ENCODE measurements around the gene ATP2B1. TPM values are rescaled to one million over a fixed set of nuclear protein-coding genes. Genes with fewer than 3 reads are reported as not detected.

The ATP2B1 gene
- total RNA-seq, 2 donors from 2014 or later = 14.9 to 18.5 TPM

GRCh38 chr12:89552376-89552775 is 156.3 kb downstream of the ATP2B1 start:
- Histone ChIP-seq H3K36me3 (no peaks in the 10 kb centered on the region), H3K9me3 (no peaks in the 10 kb centered on the region), H3K27me3 (no peaks in the 10 kb centered on the region), H3K4me3 (no peak overlapping the region), H3K27ac (no peak overlapping the region), H3K4me1 (no peaks in the 10 kb centered on the region)
- no peak for TF ChIP-seq CTCF (IDR thresholded peaks at IDR 0.05)
- DNase-seq (ENCODE audit: low spot score) = no peak

GRCh38 chr12:89551747-89552146 is 156.9 kb downstream of the ATP2B1 start:
- Histone ChIP-seq H3K4me1 (no peaks in the 10 kb centered on the region), H3K9me3 (no peaks in the 10 kb centered on the region), H3K27me3 (no peaks in the 10 kb centered on the region), H3K4me3 (no peak overlapping the region), H3K36me3 (no peaks in the 10 kb centered on the region), H3K27ac (no peak overlapping the region)
- no peak for TF ChIP-seq CTCF (IDR thresholded peaks at IDR 0.05)
- no peak for DNase-seq (ENCODE audit: low spot score)

DNA sequence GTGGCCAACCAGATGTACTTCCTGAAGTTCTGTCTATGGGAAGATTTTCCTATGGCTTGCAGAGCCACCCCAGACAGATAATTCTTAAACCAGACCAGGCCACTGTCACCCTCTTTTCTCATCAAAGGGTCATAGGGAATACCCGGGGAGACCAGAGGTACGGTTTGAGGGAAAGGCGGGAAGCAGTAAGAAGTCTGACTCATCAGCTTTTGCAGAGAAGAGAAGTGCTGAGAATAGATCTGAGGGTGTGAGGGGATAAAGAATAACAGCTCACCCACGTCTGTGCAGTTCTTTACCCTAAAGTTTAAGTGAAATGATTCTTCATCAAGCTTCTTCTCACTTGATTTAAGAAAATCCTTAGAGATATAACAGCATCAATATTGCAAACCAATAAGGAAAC is 161.5 kb downstream of the ATP2B1 start:
- H3K9me3 ChIP-seq = no peaks in the 10 kb centered on the region
- no peak overlapping the region for H3K27ac ChIP-seq
- no peak for TF ChIP-seq CTCF (IDR thresholded peaks at IDR 0.05)
- no peaks in the 10 kb centered on the region for H3K27me3 ChIP-seq
- H3K36me3 ChIP-seq = no peaks in the 10 kb centered on the region
- H3K4me3 ChIP-seq = no peak overlapping the region
- H3K4me1 ChIP-seq = peaks cover 0 to 28% of the 10 kb centered on the region in 2 donors
- no peak for DNase-seq (ENCODE audit: low spot score)

GRCh38 chr12:89546151-89546550 is 162.5 kb downstream of the ATP2B1 start:
- no peak overlapping the region for H3K27ac ChIP-seq
- TF ChIP-seq CTCF (IDR thresholded peaks at IDR 0.05) = no peak
- H3K4me3 ChIP-seq = no peak overlapping the region
- H3K9me3 ChIP-seq = no peaks in the 10 kb centered on the region
- no peaks in the 10 kb centered on the region for H3K36me3 ChIP-seq
- H3K4me1 ChIP-seq = peaks cover 0 to 28% of the 10 kb centered on the region in 2 donors
- no peak for DNase-seq (ENCODE audit: low spot score)
- no peaks in the 10 kb centered on the region for H3K27me3 ChIP-seq

DNA sequence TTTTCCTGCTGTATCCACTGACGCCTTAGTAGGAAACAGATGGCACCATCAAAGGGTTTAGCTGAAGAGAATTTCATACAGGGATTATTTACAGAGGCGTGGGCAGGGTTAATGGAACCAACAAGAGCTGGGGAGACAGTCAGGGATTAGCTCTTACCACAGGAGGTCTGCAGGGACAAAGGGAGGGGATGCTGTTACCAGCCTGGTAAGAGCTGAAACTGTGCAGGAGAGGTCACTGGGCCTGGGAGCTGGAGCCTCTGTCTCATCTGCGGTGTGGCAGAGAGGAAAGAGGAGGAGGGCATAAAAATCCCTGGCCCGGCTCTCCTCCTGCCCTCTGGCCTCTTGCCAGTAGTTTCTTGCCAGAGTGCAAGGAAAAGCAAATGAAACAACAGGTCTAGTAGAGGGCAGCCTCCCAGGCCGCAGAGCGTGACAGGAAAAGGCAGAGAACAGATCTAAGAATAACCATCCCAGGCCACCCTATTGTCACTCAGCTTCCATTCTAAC is 163.9 kb downstream of the ATP2B1 start:
- Histone ChIP-seq H3K27me3 (no peaks in the 10 kb centered on the region), H3K27ac (peak overlapping the region in 1 of 2 donors; percentile 42), H3K36me3 (no peaks in the 10 kb centered on the region), H3K4me1 (peaks cover 0 to 28% of the 10 kb centered on the region in 2 donors), H3K4me3 (no peak overlapping the region), H3K9me3 (no peaks in the 10 kb centered on the region)
- no peak for DNase-seq (ENCODE audit: low spot score)
- TF ChIP-seq CTCF (IDR thresholded peaks at IDR 0.05) = no peak

DNA sequence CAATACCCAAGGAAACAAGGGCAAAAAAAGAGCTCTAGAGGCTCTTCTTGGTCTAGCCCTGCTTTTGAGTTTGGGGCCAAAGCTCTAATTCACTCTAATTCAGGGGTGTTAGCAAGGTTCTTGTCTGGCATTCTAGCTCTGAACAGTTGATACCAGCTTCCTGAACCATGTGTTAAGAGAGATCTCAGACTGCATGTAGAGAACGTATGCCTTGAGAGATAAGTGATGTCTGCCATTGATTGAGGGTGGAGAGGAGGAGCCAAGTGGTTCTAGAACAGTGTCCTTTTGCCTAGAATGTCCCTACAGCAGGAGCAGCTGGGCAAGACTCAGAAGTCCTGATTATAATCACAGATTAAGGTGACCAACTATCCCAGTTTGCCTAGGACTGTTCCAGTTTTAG is 164.6 kb downstream of the ATP2B1 start:
- Histone ChIP-seq H3K9me3 (no peaks in the 10 kb centered on the region), H3K27me3 (no peaks in the 10 kb centered on the region), H3K4me1 (peaks cover 0 to 28% of the 10 kb centered on the region in 2 donors), H3K36me3 (no peaks in the 10 kb centered on the region), H3K4me3 (no peak overlapping the region), H3K27ac (no peak overlapping the region)
- TF ChIP-seq CTCF (IDR thresholded peaks at IDR 0.05) = no peak
- DNase-seq (ENCODE audit: low spot score) = no peak

Measured in right atrium auricular region (tissue), 2 donors.